Subcutaneous adipose tissue (tissue), 4 donors: Measurements from ENCODE around the gene MUC5B. TPM values are rescaled to one million over a fixed set of nuclear protein-coding genes. Genes with fewer than 3 reads are reported as not detected.

Source experiments
- CTCF ChIP-seq: fragments of 450-650 bp; IDR thresholded peaks from one replicate; pipeline ENCODE4 v1.5.1; 2016; ENCODE audit warnings: low read depth, mild to moderate bottlenecking, control low read depth, antibody characterized with exemption, moderate library complexity
- total RNA-seq, 4 donors: library from RNA; depleted of rRNA; stranded (reverse); fragments of >200 nt; gene quantifications; one replicate each; pipeline ENCODE4 v1.1.0, GENCODE V29; 2016

Gene MUC5B
- total RNA-seq, 4 donors from 2014 or later, result not detected

- TF ChIP-seq CTCF, result no peak
Measured at GRCh38 chr11:1300569-1301187, 77.8 kb downstream of the MUC5B start.

- no peak for TF ChIP-seq CTCF
Measured at GRCh38 chr11:1301220-1302000, 78.5 kb downstream of the MUC5B start.

GRCh38 chr11:1302041-1302460 is 79.2 kb downstream of the MUC5B start:
- TF ChIP-seq CTCF, result no peak

- TF ChIP-seq CTCF, result no peak
Measured at GRCh38 chr11:1302461-1303125, 79.7 kb downstream of the MUC5B start.

- no peak for TF ChIP-seq CTCF
Measured at GRCh38 chr11:1303126-1303821, 80.4 kb downstream of the MUC5B start.

GRCh38 chr11:1303973-1304372 is 81.1 kb downstream of the MUC5B start:
- TF ChIP-seq CTCF, result no peak

- TF ChIP-seq CTCF, result no peak
Measured at GRCh38 chr11:1304380-1304779, 81.5 kb downstream of the MUC5B start.
